SK-N-SH (cell line): ENCODE measurements around the gene CFAP221. TPM values are rescaled to one million over a fixed set of nuclear protein-coding genes. Genes with fewer than 3 reads are reported as not detected.

ENCODE experiments used
- CTCF ChIA-PET: fragments of 300-600, 350-600 bp; formaldehyde crosslinking; extraction: SDS; loops from one replicate; lab custom pipeline; 2021; lab: Yijun Ruan, JAX
- POLR2A ChIA-PET: fragments of 350-600 bp; sonication (Branson Sonifier 250); formaldehyde crosslinking; extraction: SDS; loops from one replicate; lab custom pipeline; 2020; ENCODE audit warnings: antibody characterized with exemption, inconsistent platforms; lab: Yijun Ruan, JAX
- DNase-seq: peaks from one replicate; pipeline ENCODE4 v3.0.0; 2012
- H2AFZ ChIP-seq: fragments of 200-600 bp; sonication (generic); 2 replicates; pipeline ENCODE4 v1.8.1; 2016; ENCODE audit warnings: antibody characterized with exemption, mild to moderate bottlenecking, low read depth
- H3F3A ChIP-seq: fragments of 200-600 bp; sonication (generic); replicated peaks from 2 replicates; pipeline ENCODE3; 2016; ENCODE audit warnings: antibody characterized with exemption, mild to moderate bottlenecking; ENCODE audit not compliant: insufficient read depth
- H3K27ac ChIP-seq, 2 experiments: fragments of 200-500 bp in 1 of 2; fragments of 200-600 bp in 1 of 2; sonication (Bioruptor generic) in 1 of 2; sonication (generic), shearing (Covaris generic) in 1 of 2; 2 replicates each; pipeline versions ENCODE4 v1.5.1 to v1.6.1; 2014 to 2016; ENCODE audit warnings: low read depth in 2 of 2, inconsistent platforms in 1 of 2, low read length in 1 of 2, mild to moderate bottlenecking in 1 of 2, mixed read lengths in 1 of 2
- H3K27me3 ChIP-seq: fragments of 200-600 bp; sonication (generic), shearing (Covaris generic); 2 replicates; pipeline ENCODE4 v1.6.1; 2016; ENCODE audit warnings: mixed run types; ENCODE audit not compliant: insufficient read depth
- H3K36me3 ChIP-seq, 2 experiments: fragments of 200-500 bp in 1 of 2; fragments of 200-600 bp in 1 of 2; sonication (Bioruptor generic) in 1 of 2; sonication (generic) in 1 of 2; replicated peaks in 1 of 2; 2 replicates each; pipeline versions ENCODE3 to v1.5.1; 2014 to 2016; ENCODE audit warnings: low read length in 1 of 2, mild to moderate bottlenecking in 1 of 2; ENCODE audit not compliant: insufficient read depth in 2 of 2, control insufficient read depth in 1 of 2
- H3K4me1 ChIP-seq, 2 experiments: fragments of 200-500 bp in 1 of 2; fragments of 200-600 bp in 1 of 2; sonication (Bioruptor generic) in 1 of 2; sonication (generic), shearing (Covaris generic) in 1 of 2; 2 replicates each; pipeline versions ENCODE4 v1.5.1 to v1.6.1; 2014 to 2016; ENCODE audit warnings: low read depth in 1 of 2, low read length in 1 of 2, mixed run types in 1 of 2; ENCODE audit not compliant: insufficient read depth in 2 of 2, control insufficient read depth in 1 of 2
- H3K4me2 ChIP-seq: fragments of 200-600 bp; sonication (generic), shearing (Covaris generic); 2 replicates; pipeline ENCODE4 v1.6.1; 2017; ENCODE audit warnings: mixed run types
- H3K4me3 ChIP-seq, 2 experiments: fragments of 200-500 bp in 1 of 2; fragments of 200-600 bp in 1 of 2; sonication (Bioruptor generic) in 1 of 2; sonication (generic), shearing (Covaris generic) in 1 of 2; 2 replicates each; pipeline versions ENCODE4 v1.5.1 to v1.8.1; 2014 to 2016; ENCODE audit warnings: low read depth in 2 of 2, inconsistent platforms in 1 of 2, low read length in 1 of 2, mild to moderate bottlenecking in 1 of 2, mixed read lengths in 1 of 2, moderate library complexity in 1 of 2
- H3K79me2 ChIP-seq: fragments of 200-600 bp; sonication (generic); 2 replicates; pipeline ENCODE4 v1.8.1; 2017; ENCODE audit warnings: mild to moderate bottlenecking; ENCODE audit not compliant: insufficient read depth
- H3K9ac ChIP-seq: fragments of 200-600 bp; sonication (generic); 2 replicates; pipeline ENCODE4 v1.6.1; 2017; ENCODE audit warnings: mixed run types
- H3K9me2 ChIP-seq: fragments of 200-600 bp; sonication (generic); 2 replicates; pipeline ENCODE4 v1.6.1; 2017; ENCODE audit warnings: mixed run types
- H3K9me3 ChIP-seq: fragments of 200-600 bp; sonication (generic); 2 replicates; pipeline ENCODE4 v1.6.1; 2017; ENCODE audit warnings: mixed run types, mild to moderate bottlenecking, moderate library complexity
- H4K20me1 ChIP-seq: fragments of 200-600 bp; sonication (generic); 2 replicates; pipeline ENCODE4 v1.6.1; 2017; ENCODE audit warnings: mild to moderate bottlenecking, mixed run types; ENCODE audit not compliant: insufficient read depth
- CHD2 ChIP-seq: fragments of 150-350 bp; IDR thresholded peaks from 2 replicates; pipeline ENCODE4 v1.6.1; 2018; ENCODE audit warnings: low read length; ENCODE audit not compliant: partially characterized antibody
- CTCF ChIP-seq: fragments of 200-600 bp; sonication (generic); IDR thresholded peaks from 2 replicates; pipeline ENCODE4 v1.6.1; 2017; ENCODE audit warnings: antibody characterized with exemption, mild to moderate bottlenecking, moderate library complexity
- FOXM1 ChIP-seq: IDR thresholded peaks from 2 replicates; pipeline ENCODE4 v1.4.0; 2012; ENCODE audit warnings: low read depth, mild to moderate bottlenecking
- GABPA ChIP-seq: IDR thresholded peaks from 2 replicates; pipeline ENCODE4 v1.4.0; 2012; ENCODE audit warnings: low read depth, mild to moderate bottlenecking
- GATA2 ChIP-seq: sonication (generic); formaldehyde crosslinking; IDR thresholded peaks from 2 replicates; pipeline ENCODE4 v1.5.0; 2020; ENCODE audit warnings: mild to moderate bottlenecking, missing genetic modification reagents
- IRF3 ChIP-seq: fragments of 150-350 bp; IDR thresholded peaks from 2 replicates; pipeline ENCODE4 v1.6.1; 2016; ENCODE audit warnings: mild to moderate bottlenecking, low read depth, low read length
- JUND ChIP-seq: IDR thresholded peaks from 2 replicates; pipeline ENCODE4 v1.4.0; 2012
- MAX ChIP-seq: IDR thresholded peaks from 2 replicates; pipeline ENCODE4 v1.4.0; 2012; ENCODE audit warnings: low read depth
- MXI1 ChIP-seq: IDR thresholded peaks from 2 replicates; pipeline ENCODE4 v1.6.1; 2012; ENCODE audit warnings: mild to moderate bottlenecking, low read depth, low read length, improper control_type of control experiment
- PBX3 ChIP-seq: IDR thresholded peaks from 2 replicates; pipeline ENCODE4; 2012
- POLR2AphosphoS5 ChIP-seq: IDR thresholded peaks from 2 replicates; pipeline ENCODE4 v1.6.1; 2012; ENCODE audit warnings: low read depth, low read length
- RFX5 ChIP-seq: IDR thresholded peaks from 2 replicates; pipeline ENCODE4 v1.6.1; 2012; ENCODE audit warnings: mild to moderate bottlenecking, improper control_type of control experiment, low read length
- RXRA ChIP-seq: IDR thresholded peaks from 2 replicates; pipeline ENCODE4 v1.4.0; 2012; ENCODE audit warnings: low read depth, mild to moderate bottlenecking, borderline replicate concordance
- TEAD4 ChIP-seq: IDR thresholded peaks from 2 replicates; pipeline ENCODE4 v1.4.0; 2012; ENCODE audit warnings: mild to moderate bottlenecking, borderline replicate concordance; ENCODE audit not compliant: insufficient read depth
- USF1 ChIP-seq: IDR thresholded peaks from 2 replicates; pipeline ENCODE4 v1.4.0; 2012; ENCODE audit warnings: low read depth, borderline replicate concordance
- YY1 ChIP-seq: IDR thresholded peaks from 2 replicates; pipeline ENCODE4 v1.4.0; 2012; ENCODE audit warnings: low read depth, mild to moderate bottlenecking
- WGBS: methylation state at CpG from one replicate; pipeline ENCODE4 v1.1.6; 2017; ENCODE audit warnings: low lambda C conversion rate; 5-methylcytosine and 5-hydroxymethylcytosine counted together
- polyA plus RNA-seq, 3 experiments: library from polyadenylated mRNA; depleted of rRNA; stranded (reverse); fragments of >200 nt; gene quantifications; 2 replicates each; pipeline ENCODE4 v1.2.3, GENCODE V29; 2012

Gene CFAP221
- polyA plus RNA-seq, 1 of the 3 experiments (the other 2 are of a cell fraction): 0.12 TPM

- peaks cover 19% of the 10 kb centered on the region for H3K79me2 ChIP-seq
- peak overlapping the region; percentile 92 to 96 for H3K4me3 ChIP-seq
- H4K20me1 ChIP-seq: 0 out of 2 replicates have a peak, but pooled peaks cover 6% of the 10 kb centered on the region
- H3K36me3 ChIP-seq: peaks cover 5 to 12% of the 10 kb centered on the region in 2 experiments
- H3K4me2 ChIP-seq: peak overlapping the region; percentile 88
- H3K4me1 ChIP-seq: peaks cover 10 to 33% of the 10 kb centered on the region in 2 experiments; a peak in 3 of 4 replicates
- H3F3A ChIP-seq: peaks cover 6% of the 10 kb centered on the region
- H3K9me2 ChIP-seq: no peaks in the 10 kb centered on the region
- peak overlapping the region; percentile 81 for H3K9ac ChIP-seq
- POLR2A ChIA-PET: interaction anchor here (0.6 kb wide), 2 partner anchors 15 to 134 kb away, joined by 3 read pairs; no protein-coding TSS in a partner anchor
- no peaks in the 10 kb centered on the region for H3K9me3 ChIP-seq
- H2AFZ ChIP-seq: peak overlapping the region; percentile 93
- no peaks in the 10 kb centered on the region; the same call in 1 of the 2 replicates for H3K27me3 ChIP-seq
- TF ChIP-seq POLR2AphosphoS5: no peak
- TF ChIP-seq PBX3: no peak
- TF ChIP-seq TEAD4: no peak
- TF ChIP-seq, all 33 proteins: peak for 0
- under 1% methylated on average over 9 of the region's 9 CpGs for WGBS
- DNase-seq: no peak
- CTCF ChIA-PET: no interaction called here
- peak overlapping the region in 1 of 2 experiments; percentile 74; a peak in 2 of 4 replicates for H3K27ac ChIP-seq
Measured at GRCh38 chr2:119679526-119679837, 135.2 kb downstream of the CFAP221 start.

- POLR2A ChIA-PET: interaction anchor here (0.6 kb wide), 1 partner anchor 15 kb away, joined by 3 read pairs; no protein-coding TSS in a partner anchor
- WGBS: 35% methylated on average over 2 of the region's 2 CpGs
Measured at GRCh38 chr2:119679846-119680245, 135.6 kb downstream of the CFAP221 start.

More at GRCh38 chr2:119679846-119680245, 135.6 kb downstream of the CFAP221 start:
- no peak for DNase-seq
- peak overlapping the region in 1 of 2 experiments; percentile 74; a peak in 1 of 4 replicates for H3K27ac ChIP-seq
- peaks cover 19% of the 10 kb centered on the region for H3K79me2 ChIP-seq
- H3K4me3 ChIP-seq: peak overlapping the region; percentile 92 to 96
- H3K27me3 ChIP-seq: no peaks in the 10 kb centered on the region; the same call in 1 of the 2 replicates
- H3F3A ChIP-seq: peaks cover 7% of the 10 kb centered on the region
- no peaks in the 10 kb centered on the region for H3K9me2 ChIP-seq
- no peaks in the 10 kb centered on the region for H3K9me3 ChIP-seq
- peak overlapping the region; percentile 93; the same call in 1 of the 2 replicates for H2AFZ ChIP-seq
- H3K4me1 ChIP-seq: peaks cover 10 to 33% of the 10 kb centered on the region in 2 experiments; a peak in 3 of 4 replicates
- H4K20me1 ChIP-seq: 0 out of 2 replicates have a peak, but pooled peaks cover 6% of the 10 kb centered on the region
- no peak for TF ChIP-seq MAX
- no peak for TF ChIP-seq GATA2 (CRISPR knock-in tag)
- TF ChIP-seq CTCF: no peak
- TF ChIP-seq YY1: no peak
- TF ChIP-seq FOXM1: no peak
- TF ChIP-seq USF1: no peak
- TF ChIP-seq MXI1: no peak
- TF ChIP-seq JUND: no peak
- TF ChIP-seq RFX5: no peak
- no peak for TF ChIP-seq IRF3
- no peak for TF ChIP-seq POLR2AphosphoS5
- no peak for TF ChIP-seq GABPA
- TF ChIP-seq CHD2: no peak
- no peak for TF ChIP-seq RXRA
- no peak for TF ChIP-seq TEAD4
- H3K36me3 ChIP-seq: peaks cover 5 to 12% of the 10 kb centered on the region in 2 experiments
- CTCF ChIA-PET: no interaction called here
- H3K4me2 ChIP-seq: peak overlapping the region; percentile 88
- H3K9ac ChIP-seq: peak overlapping the region; percentile 81
